Midbrain (tissue), 1 donor: ENCODE results near the gene GFPT2.

Source experiments
- DNase-seq: peaks from one replicate; lab custom pipeline; 2025; lab: John Stamatoyannopoulos, UW

Gene GFPT2

DNA sequence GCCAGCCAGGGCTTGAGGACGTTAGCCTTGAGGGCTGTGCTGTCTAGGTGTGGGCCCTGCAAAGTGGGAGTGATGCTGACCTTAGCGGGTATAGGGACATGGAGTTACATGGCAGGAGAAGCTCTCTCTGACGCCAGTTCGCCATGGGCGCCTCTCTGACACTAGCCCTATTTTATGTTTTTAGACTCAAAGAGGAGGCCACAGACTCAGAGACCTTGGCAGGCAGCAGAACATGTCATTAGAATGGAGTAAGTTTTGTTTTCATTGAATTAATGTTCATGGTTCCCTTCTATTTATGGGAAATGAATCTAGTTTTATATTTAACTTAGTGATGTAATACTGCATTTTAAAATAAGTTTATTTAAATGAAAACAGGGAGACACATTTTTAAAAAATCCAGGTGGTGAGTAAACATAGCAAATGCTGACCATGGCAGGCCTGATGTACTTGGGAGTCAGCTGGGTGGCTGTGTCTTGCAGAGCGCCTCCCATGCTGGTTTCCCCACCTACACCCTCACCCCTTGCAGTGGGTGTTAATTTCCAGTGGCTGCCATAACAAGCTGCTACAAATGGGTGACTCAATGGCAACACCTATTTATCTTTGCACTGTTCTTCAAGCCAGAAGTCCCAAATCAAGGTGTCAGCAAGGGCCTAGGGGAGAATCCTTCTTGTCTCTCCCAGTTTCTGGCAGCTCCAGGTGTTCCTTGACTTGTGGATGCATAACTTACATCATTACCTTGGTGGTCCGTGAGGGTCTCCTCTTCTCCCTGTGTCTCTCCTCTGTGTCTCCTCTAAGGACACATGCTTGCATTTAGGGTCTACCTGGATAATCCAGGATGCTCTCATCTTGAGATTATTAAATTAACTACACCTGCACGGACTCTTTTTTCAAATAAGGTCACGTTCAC, 25.6 kb upstream of the GFPT2 start:
- no peak for DNase-seq

DNA sequence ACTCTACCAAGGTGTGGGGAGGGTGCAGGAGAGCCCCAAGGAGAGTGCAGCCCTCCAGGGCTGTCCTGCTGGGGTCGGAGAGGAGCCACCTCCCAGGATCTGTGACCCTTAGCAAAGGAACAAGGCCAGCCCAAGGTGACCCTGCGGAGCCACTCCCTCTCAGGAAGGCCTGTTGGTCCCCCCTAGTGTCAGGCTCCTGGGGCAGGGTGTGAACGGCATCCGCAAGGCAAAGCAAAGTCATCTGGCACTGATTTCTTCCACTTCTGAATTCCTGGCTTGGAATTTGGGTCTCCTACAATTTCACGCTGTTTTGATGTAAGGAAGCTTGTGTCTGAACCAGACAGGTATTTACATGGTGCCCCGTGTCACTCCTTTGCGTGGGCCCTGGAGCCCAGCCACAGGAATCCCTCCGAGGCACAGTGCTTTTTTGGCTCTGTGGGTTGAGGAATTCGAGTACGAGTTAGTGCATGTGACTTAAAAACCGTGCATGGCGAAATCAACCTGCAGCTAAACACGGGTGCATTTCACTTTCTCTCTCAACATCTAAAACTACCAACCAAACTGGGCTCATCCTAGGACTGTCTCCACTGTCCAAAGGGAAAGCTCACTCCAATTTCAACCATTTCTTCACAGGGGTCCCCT, 24.5 kb upstream of the GFPT2 start:
- no peak for DNase-seq

- no peak for DNase-seq
These were observed 23.4 kb upstream of the GFPT2 start for GRCh38 chr5:180376511-180376910.

DNA sequence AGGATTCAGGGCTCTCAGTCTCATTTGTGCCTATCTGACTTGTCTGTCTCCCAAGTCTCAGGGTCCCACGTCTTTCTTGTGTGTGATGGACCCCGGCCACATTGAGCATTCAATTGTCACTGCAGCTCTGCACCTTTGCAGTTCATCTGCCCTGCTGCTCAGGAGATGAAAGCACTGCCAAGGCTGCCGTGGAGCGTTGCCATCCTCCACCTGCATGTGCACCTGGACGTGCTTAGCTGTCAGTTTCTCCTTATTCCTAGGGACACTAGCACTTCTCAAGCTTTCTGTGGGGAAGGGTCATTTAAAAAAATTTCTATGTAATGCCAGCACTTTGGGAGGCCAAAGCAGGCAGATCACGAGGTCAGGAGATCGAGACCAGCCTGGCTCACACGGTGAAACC, 22.8 kb upstream of the GFPT2 start:
- DNase-seq = no peak

DNA sequence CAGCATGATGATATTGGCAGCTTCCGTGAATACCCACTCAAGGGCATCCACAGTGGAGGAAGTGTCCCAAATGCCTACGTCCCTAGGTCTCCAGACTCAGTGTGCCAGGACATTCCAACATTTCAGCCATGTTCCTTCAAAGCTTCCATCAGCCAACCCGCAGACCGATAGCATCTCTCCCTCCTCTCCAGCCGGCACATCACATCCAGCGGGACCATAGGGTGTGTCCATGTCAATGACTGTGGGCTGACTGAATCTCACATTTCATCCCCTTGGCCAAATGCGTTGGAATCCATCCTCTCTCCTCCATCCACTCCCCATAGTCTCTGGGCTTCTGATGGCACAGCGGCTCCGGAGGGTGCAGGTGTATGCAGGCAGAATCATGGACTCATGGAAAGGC, 22.2 kb upstream of the GFPT2 start:
- no peak for DNase-seq

DNA sequence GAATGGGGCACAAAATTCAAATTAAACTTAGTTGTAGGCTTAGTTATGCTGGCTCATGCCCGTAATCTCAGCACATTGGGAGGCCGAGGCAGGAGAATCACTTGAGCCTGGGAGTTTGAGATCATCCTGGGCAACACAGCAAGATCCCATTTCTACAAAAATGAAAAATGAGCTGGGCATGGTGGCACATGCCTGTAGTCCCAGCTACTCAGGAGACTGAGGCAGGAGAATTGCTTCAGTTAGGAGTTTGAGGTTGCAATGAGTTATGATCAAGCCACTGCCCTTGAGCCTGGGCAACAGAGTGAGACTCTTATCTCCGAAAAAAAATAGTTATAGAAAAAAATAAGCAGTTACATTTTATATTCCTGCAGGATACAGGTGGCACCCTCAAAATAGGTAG, 20.7 kb upstream of the GFPT2 start:
- DNase-seq = no peak

- DNase-seq = no peak
These were observed 20.3 kb upstream of the GFPT2 start for GRCh38 chr5:180373454-180373853.

GRCh38 chr5:180371949-180372348, 18.8 kb upstream of the GFPT2 start:
- no peak for DNase-seq

DNA sequence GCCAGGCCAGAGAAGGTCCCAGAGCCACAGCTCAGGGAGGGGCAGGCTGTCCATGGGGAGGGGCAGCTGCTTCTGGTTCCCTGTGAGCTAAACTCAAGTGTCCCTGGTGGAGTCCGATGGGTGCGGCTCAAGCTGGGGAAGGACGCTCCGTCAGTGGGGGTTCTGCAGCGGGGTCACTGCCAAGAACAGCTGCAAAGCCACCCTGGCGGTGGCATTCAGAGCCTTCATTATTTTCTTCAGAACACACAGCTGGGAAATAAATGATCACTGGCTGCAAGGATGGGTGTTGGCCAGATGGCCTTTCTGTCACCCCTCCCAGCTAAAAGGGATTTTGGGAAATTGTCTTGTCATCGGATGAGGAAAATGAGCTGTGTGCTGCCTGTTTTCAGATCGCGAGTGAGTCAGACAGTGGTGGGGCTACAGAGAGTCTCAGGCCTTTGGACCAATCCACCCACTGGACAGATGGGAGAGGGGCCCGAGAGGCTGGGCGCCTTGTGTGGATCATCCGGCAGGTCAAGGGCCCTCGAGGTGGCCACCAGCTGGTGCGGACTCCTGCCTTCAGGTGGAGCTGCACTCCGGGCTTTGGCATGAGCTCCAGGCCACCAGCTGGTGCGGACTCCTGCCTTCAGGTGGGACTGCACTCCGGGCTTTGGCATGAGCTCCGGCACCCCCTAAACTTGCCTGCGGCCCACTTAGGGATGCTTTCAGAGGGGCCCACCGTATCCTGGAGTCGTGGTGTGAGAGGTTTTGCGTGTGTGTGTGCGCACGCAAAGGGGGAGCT, 17.9 kb upstream of the GFPT2 start:
- no peak for DNase-seq

GRCh38 chr5:180367991-180368390, 14.9 kb upstream of the GFPT2 start:
- peak; percentile 67 for DNase-seq

DNA sequence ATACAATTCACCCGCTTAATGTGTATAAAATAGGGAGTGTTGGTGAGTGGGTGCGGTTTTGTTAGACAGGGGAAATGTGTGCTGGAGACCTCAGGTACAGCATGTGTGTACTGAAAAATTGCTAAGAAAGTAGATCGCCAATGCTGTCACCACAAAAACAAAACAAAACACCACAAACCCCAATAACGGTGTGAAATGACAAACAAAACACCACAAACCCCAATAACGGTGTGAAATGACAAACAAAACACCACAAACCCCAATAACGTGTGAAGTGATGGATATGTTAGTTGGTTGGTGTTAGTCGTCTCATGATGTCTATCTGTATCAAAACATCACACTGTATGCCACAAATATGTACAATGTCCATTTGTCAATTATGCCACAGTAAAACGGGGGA, 14.2 kb upstream of the GFPT2 start:
- DNase-seq = no peak

DNA sequence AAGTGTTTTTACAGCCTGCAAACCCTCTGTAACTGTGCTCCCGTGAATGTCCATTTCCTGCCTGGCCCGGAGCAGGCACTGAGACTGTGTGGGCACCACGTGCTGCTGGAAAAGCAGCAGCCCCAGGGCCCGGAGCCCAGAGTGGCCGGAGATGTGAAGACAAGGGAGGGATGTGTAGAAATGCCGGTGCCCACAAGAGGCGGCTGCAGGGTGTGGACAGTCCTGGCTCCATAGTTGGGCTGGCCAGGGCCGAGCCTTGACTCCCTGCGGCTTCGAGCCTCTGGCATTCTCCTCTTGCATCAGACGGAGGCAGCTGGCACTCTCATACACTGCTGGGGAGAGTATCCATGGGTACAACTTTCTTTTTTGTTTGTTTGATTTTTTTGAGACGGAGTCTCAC, 13.2 kb upstream of the GFPT2 start:
- DNase-seq = peak; percentile 75

DNA sequence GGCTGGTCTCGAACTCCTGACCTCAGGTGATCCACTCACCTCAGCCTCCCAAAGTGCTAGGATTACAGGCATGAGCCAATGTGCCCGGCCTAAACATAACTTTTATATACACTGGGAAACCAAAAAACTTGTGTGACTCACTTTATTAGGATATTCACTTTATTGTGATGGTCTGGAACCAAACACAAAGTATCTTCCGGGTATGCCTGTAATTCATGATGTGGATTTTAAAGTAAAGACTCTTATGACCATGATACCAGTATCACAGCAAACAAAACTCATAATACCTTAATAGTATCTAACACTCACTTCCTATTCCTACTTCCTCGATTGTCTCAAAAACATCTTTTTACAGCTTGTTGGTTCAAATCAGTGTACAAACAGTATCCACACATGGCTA, 12.7 kb upstream of the GFPT2 start:
- no peak for DNase-seq

- no peak for DNase-seq
These were observed 11.2 kb upstream of the GFPT2 start for GRCh38 chr5:180364306-180364856.

- DNase-seq = no peak
These were observed 7.2 kb upstream of the GFPT2 start for GRCh38 chr5:180360078-180360957.

DNA sequence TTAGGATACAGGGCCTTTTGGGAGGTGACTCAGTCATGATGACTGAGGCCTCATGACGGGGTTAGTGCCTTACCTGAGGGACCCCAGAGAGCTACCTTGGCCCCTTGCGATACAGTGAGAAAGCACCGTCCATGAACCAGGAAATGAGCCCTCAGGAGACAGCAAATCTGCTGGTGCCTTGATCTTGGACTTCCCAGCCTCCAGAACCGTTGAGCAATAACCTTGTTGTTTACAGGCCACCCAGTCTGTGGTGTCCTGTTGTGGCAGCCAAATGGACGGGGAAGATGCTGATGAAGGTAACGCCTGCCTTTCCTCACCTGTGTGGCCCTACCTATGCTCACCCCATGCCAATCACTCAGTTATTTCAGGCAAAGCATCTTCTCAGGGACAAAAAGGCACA, 5.6 kb upstream of the GFPT2 start:
- DNase-seq = no peak

DNA sequence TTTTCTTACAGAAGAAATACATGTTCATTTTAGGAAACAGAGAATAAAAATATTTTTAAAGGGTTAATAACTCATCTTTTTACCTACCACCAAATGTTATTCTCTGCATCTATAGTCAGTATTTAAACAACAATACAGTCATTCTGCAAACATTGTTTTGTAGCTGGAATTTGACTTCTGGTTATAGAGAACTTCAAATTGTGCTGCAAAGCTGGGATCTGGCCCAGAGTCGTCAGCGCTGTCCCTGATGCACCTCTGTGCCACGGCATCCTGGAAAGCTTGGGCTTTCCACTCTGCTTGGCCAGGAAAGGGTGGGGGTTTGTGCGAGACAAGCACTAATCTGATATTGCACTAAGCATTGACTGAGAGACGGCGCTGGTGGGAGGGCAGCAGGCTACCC, 5.0 kb upstream of the GFPT2 start:
- no peak for DNase-seq

DNA sequence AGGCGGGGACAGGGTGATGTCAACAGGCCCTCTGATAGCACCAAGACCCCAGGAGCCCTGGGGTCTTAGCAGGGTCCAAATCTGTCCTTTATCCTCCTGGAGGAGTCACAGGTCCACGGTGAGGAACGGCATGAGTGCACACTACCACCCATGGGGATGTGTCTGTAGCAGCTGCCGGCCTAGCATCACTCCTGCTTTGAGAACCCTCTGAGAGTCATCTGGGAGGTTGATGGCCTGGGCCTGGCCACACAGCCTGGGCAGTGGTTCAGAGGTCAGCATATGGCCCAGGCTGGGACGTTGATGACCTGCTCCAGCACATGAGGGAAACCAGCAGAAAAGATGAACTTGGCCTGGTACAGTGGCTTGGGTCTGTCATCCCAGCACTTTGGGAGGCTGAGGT, 1.8 kb upstream of the GFPT2 start:
- DNase-seq = no peak

DNA sequence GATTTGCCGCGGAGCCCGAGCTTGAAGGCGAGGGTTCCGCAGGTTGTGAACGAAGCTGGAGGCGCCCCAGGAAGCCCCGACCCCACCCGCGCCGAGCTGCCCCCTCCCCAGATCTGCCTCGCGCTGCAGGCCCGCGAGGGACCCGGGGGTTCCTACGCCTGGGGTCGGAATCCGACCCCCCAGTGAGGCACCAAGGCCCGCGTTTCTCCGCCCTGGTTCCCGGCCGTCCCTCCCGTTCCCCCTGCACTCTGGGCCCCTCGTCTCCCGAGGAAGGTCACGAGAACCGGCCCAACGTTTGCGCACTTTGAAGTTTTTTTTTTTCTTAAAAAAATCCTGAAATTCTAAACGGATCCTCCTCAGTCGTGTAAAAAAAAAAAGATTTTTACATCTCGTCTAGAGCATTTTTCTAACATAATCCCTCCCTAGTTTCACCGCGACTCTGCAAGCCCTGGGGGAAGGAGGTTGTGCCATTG, 880 bp upstream of the GFPT2 start:
- DNase-seq = no peak

DNA sequence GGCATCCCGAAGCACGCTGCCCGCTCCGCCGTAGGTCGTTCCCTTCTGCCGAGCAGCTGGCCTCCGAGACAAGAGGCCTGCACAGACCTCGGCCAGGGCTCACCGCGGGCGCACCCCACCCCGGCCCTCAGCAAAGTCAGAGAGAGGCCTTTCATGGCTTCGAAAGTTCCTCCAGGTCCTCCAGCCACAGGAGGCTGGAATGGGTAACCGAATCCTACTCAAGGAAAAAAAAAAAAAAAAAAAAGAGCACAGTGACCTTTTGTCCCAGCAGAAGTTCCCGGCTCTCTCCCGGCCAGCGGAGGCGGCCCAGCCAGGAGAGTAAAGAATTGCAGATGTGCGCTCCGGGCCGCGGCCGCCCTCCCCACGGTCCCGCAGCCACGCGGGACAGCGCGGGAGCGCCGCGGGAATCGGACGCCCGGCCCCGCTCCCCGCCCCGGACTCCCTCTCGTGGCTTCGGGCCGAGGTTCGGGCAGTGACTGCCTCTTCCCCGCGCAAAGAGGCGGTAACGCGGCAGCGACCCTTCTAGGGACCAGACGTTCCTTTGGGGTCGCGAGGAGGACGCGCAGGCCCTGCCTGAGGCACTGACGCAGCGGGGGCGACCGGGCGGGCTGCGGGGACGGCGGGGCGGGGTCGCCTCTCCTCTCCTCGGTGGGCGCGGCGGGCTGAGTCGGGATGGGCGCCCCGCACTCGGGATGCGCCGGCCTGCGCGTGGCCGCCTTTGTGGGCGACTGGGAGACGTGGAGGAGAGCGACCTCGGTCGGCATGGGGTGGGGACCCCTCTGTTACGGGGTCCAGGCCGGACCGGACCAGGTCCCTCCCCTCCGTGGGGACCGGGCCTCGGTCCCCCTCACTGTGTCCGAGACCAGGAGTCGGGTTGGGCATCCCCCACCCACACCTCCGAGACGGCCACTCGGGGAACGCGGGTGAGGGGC, 754 bp downstream of the GFPT2 start:
- DNase-seq = peak; percentile 20
